Measurements from ENCODE around the gene HSF4.

The HSF4 gene

DNA sequence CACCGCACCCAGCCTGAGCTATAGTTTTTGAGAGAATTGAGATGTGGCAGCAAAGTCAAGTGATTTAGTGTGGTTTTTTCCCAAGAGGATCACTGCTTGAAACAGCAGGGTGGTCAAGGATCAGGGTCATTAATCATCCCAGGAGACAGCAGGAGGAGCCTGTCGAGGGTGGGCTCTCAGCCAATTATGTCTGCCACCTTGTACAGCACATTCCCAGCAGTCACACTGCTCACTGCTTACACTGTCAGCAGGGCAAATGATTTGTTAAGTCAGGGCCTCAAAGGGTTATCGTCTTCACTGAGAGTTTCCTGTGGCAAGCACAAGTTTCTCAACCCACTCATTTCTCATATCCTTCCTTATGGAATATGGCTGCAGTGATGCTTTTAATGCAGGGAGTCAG is 26.9 kb upstream of the HSF4 start:
- H3K9me3 ChIP-seq (ENCODE audit: control insufficient read depth in 2 of 2, low read length in 2 of 2), result no peaks in the 10 kb centered on the region
- H3K27me3 ChIP-seq (ENCODE audit: control insufficient read depth in 2 of 2, insufficient read depth in 2 of 2, low read length in 2 of 2), result no peaks in the 10 kb centered on the region
- H3K4me3 ChIP-seq (ENCODE audit: low read length in 2 of 2), result no peak overlapping the region
- H3K9ac ChIP-seq (ENCODE audit: low read depth in 1 of 2, low read length in 2 of 2), result no peak overlapping the region
- H3K4me1 ChIP-seq (ENCODE audit: control insufficient read depth in 2 of 2, insufficient read depth in 2 of 2, low read length in 2 of 2), result no peaks in the 10 kb centered on the region
- no peak overlapping the region for H3K27ac ChIP-seq (ENCODE audit: low read depth in 2 of 2, low read length in 2 of 2)
- H3K36me3 ChIP-seq (ENCODE audit: control insufficient read depth in 2 of 2, insufficient read depth in 2 of 2, low read length in 2 of 2), result peaks cover 44 to 69% of the 10 kb centered on the region in 2 donors

DNA sequence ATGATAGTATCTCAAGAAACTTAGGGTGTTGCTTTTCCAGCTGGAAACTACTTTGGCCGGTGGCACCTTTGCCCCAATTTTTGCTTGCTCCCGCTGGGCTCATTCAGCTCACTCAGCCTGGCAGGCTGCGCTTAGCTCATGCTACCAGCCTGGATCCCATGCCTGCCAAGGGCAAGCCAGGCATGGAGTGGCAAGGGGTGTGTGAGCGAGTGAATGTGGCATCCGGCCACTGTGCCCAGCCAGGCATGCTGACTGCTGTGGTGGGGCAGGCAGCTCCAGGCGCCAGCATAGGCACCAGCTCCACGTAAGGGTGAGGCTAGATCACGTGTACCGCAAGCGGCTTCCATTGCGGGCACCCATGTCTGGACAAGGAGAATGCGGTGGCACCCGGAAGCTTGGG is 23.2 kb upstream of the HSF4 start:
- H3K27ac ChIP-seq (ENCODE audit: low read depth in 2 of 2, low read length in 2 of 2), result no peak overlapping the region
- H3K9me3 ChIP-seq (ENCODE audit: control insufficient read depth in 2 of 2, low read length in 2 of 2), result no peaks in the 10 kb centered on the region
- H3K4me1 ChIP-seq (ENCODE audit: control insufficient read depth in 2 of 2, insufficient read depth in 2 of 2, low read length in 2 of 2), result no peaks in the 10 kb centered on the region
- no peak overlapping the region for H3K4me3 ChIP-seq (ENCODE audit: low read length in 2 of 2)
- peaks cover 57 to 77% of the 10 kb centered on the region in 2 donors for H3K36me3 ChIP-seq (ENCODE audit: control insufficient read depth in 2 of 2, insufficient read depth in 2 of 2, low read length in 2 of 2)
- H3K9ac ChIP-seq (ENCODE audit: low read depth in 1 of 2, low read length in 2 of 2), result no peak overlapping the region
- H3K27me3 ChIP-seq (ENCODE audit: control insufficient read depth in 2 of 2, insufficient read depth in 2 of 2, low read length in 2 of 2), result no peaks in the 10 kb centered on the region

- Histone ChIP-seq H3K4me3 (ENCODE audit: low read length in 2 of 2) (no peak overlapping the region), H3K9me3 (ENCODE audit: control insufficient read depth in 2 of 2, low read length in 2 of 2) (no peaks in the 10 kb centered on the region), H3K27me3 (ENCODE audit: control insufficient read depth in 2 of 2, insufficient read depth in 2 of 2, low read length in 2 of 2) (no peaks in the 10 kb centered on the region), H3K9ac (ENCODE audit: low read depth in 1 of 2, low read length in 2 of 2) (no peak overlapping the region), H3K4me1 (ENCODE audit: control insufficient read depth in 2 of 2, insufficient read depth in 2 of 2, low read length in 2 of 2) (no peaks in the 10 kb centered on the region), H3K27ac (ENCODE audit: low read depth in 2 of 2, low read length in 2 of 2) (no peak overlapping the region), H3K36me3 (ENCODE audit: control insufficient read depth in 2 of 2, insufficient read depth in 2 of 2, low read length in 2 of 2) (peaks cover 67 to 82% of the 10 kb centered on the region in 2 donors)
These were observed 22.2 kb upstream of the HSF4 start for GRCh38 chr16:67142342-67142741.

DNA sequence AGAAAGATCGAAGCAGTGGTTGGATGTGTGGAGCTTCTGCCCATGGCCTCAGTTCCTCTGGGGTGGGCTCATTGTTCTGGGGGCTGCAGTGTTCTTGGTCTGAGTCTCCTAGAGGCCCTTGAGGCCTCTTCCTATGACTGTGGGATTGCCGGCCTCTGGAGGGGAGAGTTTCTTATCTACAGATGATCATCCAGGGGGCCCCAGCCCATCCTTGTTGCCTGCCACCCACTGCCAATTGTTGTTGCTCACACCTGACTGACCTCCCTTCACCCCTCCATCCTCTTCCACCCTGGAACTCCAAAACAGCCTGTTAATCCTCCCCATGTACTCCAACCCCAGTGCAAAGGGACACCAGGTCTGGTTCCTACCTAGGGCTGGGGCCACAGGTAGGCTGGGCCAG is 19.6 kb upstream of the HSF4 start:
- Histone ChIP-seq H3K9ac (ENCODE audit: low read depth in 1 of 2, low read length in 2 of 2) (no peak overlapping the region), H3K4me1 (ENCODE audit: control insufficient read depth in 2 of 2, insufficient read depth in 2 of 2, low read length in 2 of 2) (no peaks in the 10 kb centered on the region), H3K27me3 (ENCODE audit: control insufficient read depth in 2 of 2, insufficient read depth in 2 of 2, low read length in 2 of 2) (no peaks in the 10 kb centered on the region), H3K27ac (ENCODE audit: low read depth in 2 of 2, low read length in 2 of 2) (no peak overlapping the region), H3K36me3 (ENCODE audit: control insufficient read depth in 2 of 2, insufficient read depth in 2 of 2, low read length in 2 of 2) (peaks cover 65 to 77% of the 10 kb centered on the region in 2 donors), H3K9me3 (ENCODE audit: control insufficient read depth in 2 of 2, low read length in 2 of 2) (no peaks in the 10 kb centered on the region), H3K4me3 (ENCODE audit: low read length in 2 of 2) (no peak overlapping the region)

GRCh38 chr16:67145746-67146145 is 18.8 kb upstream of the HSF4 start:
- no peaks in the 10 kb centered on the region for H3K9me3 ChIP-seq (ENCODE audit: control insufficient read depth in 2 of 2, low read length in 2 of 2)
- no peak overlapping the region for H3K27ac ChIP-seq (ENCODE audit: low read depth in 2 of 2, low read length in 2 of 2)
- peaks cover 58 to 69% of the 10 kb centered on the region in 2 donors for H3K36me3 ChIP-seq (ENCODE audit: control insufficient read depth in 2 of 2, insufficient read depth in 2 of 2, low read length in 2 of 2)
- H3K27me3 ChIP-seq (ENCODE audit: control insufficient read depth in 2 of 2, insufficient read depth in 2 of 2, low read length in 2 of 2), result no peaks in the 10 kb centered on the region
- H3K4me3 ChIP-seq (ENCODE audit: low read length in 2 of 2), result no peak overlapping the region
- H3K4me1 ChIP-seq (ENCODE audit: control insufficient read depth in 2 of 2, insufficient read depth in 2 of 2, low read length in 2 of 2), result peaks cover 2 to 4% of the 10 kb centered on the region in 2 donors
- H3K9ac ChIP-seq (ENCODE audit: low read depth in 1 of 2, low read length in 2 of 2), result no peak overlapping the region

DNA sequence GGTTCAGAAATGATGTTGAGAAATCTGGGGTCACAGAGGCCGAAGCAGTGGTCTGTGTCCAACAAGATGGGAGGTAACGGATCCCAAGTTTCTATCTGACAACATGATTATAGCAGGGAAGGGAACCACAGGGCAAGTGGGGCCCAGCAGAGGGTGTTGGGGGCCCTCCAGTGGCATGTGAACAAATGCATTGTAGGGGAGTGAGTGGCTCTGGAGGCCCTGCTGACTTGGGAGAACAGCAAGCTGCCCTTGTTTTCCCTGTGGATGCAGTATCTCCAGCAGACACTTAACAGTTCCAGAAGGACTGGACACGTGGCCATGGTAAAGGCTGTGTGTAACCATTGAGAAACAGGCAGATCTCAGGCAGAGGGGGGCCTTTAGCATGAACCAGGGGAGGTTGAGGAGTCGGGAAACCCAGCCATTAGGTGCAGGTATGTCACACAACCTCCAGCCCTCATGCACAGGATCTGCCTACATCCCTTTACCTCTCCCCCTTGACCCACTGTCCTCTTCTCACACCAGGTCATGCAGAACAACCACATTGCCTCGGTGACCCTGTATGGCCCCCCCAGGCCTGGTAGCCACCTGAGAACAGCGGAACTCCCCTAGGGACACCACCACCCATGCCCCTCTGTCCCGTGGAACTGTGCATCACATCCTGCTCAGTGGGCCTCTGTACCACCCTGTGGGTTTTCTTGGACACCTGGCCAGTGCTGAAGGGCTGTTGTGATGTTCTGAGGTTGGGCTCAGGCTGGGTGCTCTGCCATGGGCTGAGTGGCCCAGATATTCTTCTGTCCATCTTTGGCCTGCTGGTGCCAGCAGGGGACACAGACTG is 17.8 kb upstream of the HSF4 start:
- H3K27ac ChIP-seq (ENCODE audit: low read depth in 2 of 2, low read length in 2 of 2), result no peak overlapping the region
- H3K9ac ChIP-seq (ENCODE audit: low read depth in 1 of 2, low read length in 2 of 2), result no peak overlapping the region
- no peaks in the 10 kb centered on the region for H3K9me3 ChIP-seq (ENCODE audit: control insufficient read depth in 2 of 2, low read length in 2 of 2)
- no peaks in the 10 kb centered on the region for H3K27me3 ChIP-seq (ENCODE audit: control insufficient read depth in 2 of 2, insufficient read depth in 2 of 2, low read length in 2 of 2)
- peaks cover 48 to 59% of the 10 kb centered on the region in 2 donors for H3K36me3 ChIP-seq (ENCODE audit: control insufficient read depth in 2 of 2, insufficient read depth in 2 of 2, low read length in 2 of 2)
- H3K4me3 ChIP-seq (ENCODE audit: low read length in 2 of 2), result no peak overlapping the region
- peaks cover 2 to 10% of the 10 kb centered on the region in 2 donors for H3K4me1 ChIP-seq (ENCODE audit: control insufficient read depth in 2 of 2, insufficient read depth in 2 of 2, low read length in 2 of 2)

GRCh38 chr16:67147437-67148140 is 17.0 kb upstream of the HSF4 start:
- Histone ChIP-seq H3K27ac (ENCODE audit: low read depth in 2 of 2, low read length in 2 of 2) (no peak overlapping the region), H3K9me3 (ENCODE audit: control insufficient read depth in 2 of 2, low read length in 2 of 2) (no peaks in the 10 kb centered on the region), H3K4me3 (ENCODE audit: low read length in 2 of 2) (no peak overlapping the region), H3K36me3 (ENCODE audit: control insufficient read depth in 2 of 2, insufficient read depth in 2 of 2, low read length in 2 of 2) (peaks cover 46 to 51% of the 10 kb centered on the region in 2 donors), H3K4me1 (ENCODE audit: control insufficient read depth in 2 of 2, insufficient read depth in 2 of 2, low read length in 2 of 2) (peaks cover 2 to 10% of the 10 kb centered on the region in 2 donors), H3K27me3 (ENCODE audit: control insufficient read depth in 2 of 2, insufficient read depth in 2 of 2, low read length in 2 of 2) (no peaks in the 10 kb centered on the region), H3K9ac (ENCODE audit: low read depth in 1 of 2, low read length in 2 of 2) (no peak overlapping the region)

GRCh38 chr16:67148221-67148620 is 16.3 kb upstream of the HSF4 start:
- Histone ChIP-seq H3K9ac (ENCODE audit: low read depth in 1 of 2, low read length in 2 of 2) (no peak overlapping the region), H3K4me1 (ENCODE audit: control insufficient read depth in 2 of 2, insufficient read depth in 2 of 2, low read length in 2 of 2) (peaks cover 2 to 10% of the 10 kb centered on the region in 2 donors), H3K4me3 (ENCODE audit: low read length in 2 of 2) (no peak overlapping the region), H3K27me3 (ENCODE audit: control insufficient read depth in 2 of 2, insufficient read depth in 2 of 2, low read length in 2 of 2) (no peaks in the 10 kb centered on the region), H3K36me3 (ENCODE audit: control insufficient read depth in 2 of 2, insufficient read depth in 2 of 2, low read length in 2 of 2) (peaks cover 40 to 46% of the 10 kb centered on the region in 2 donors), H3K9me3 (ENCODE audit: control insufficient read depth in 2 of 2, low read length in 2 of 2) (no peaks in the 10 kb centered on the region), H3K27ac (ENCODE audit: low read depth in 2 of 2, low read length in 2 of 2) (no peak overlapping the region)

DNA sequence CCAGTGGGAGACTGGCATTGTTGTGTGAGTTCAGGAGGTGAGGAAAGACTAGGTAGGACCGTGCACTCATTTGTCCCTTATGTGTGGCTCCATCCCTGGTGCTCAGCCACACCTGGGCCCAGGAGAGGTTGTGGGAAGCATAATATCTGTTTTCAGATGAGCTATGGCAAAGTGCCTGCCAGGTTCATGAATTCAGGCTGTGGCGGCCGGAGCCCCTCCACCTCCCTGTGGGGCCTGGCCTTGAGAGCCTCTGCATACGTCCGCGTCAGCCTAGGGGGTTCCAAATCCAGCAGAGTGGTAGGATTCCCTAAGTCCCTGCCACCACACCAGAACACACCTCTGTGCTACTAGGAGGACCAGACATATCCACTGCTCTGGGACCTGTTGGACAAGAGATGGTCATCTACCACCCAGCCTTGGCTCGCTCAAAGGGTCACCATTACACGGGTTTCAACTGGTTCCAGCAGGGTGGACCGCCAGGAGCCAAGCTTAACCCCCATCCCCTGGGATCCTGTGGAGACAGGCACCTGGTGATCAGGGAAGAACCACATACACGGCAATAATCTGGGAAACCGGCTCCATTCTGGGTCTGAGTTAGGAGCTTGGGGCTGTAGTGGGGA is 15.8 kb upstream of the HSF4 start:
- H3K4me3 ChIP-seq (ENCODE audit: low read length in 2 of 2), result no peak overlapping the region
- H3K36me3 ChIP-seq (ENCODE audit: control insufficient read depth in 2 of 2, insufficient read depth in 2 of 2, low read length in 2 of 2), result peaks cover 35 to 42% of the 10 kb centered on the region in 2 donors
- H3K9me3 ChIP-seq (ENCODE audit: control insufficient read depth in 2 of 2, low read length in 2 of 2), result no peaks in the 10 kb centered on the region
- no peaks in the 10 kb centered on the region for H3K27me3 ChIP-seq (ENCODE audit: control insufficient read depth in 2 of 2, insufficient read depth in 2 of 2, low read length in 2 of 2)
- no peak overlapping the region for H3K9ac ChIP-seq (ENCODE audit: low read depth in 1 of 2, low read length in 2 of 2)
- peaks cover 2 to 10% of the 10 kb centered on the region in 2 donors for H3K4me1 ChIP-seq (ENCODE audit: control insufficient read depth in 2 of 2, insufficient read depth in 2 of 2, low read length in 2 of 2)
- H3K27ac ChIP-seq (ENCODE audit: low read depth in 2 of 2, low read length in 2 of 2), result no peak overlapping the region
